Dedifferentiated amniotic fluid mesenchymal stem cell (primary cell): ENCODE data around the gene ABTB2.
"Not testable (repeated sequence)": the region's sequence is repeated elsewhere in the genome, so short reads cannot be mapped to it uniquely, and the experiment has no call there.

ENCODE experiments used
- DNase-seq: peaks from one replicate; pipeline ENCODE4 v3.0.0-alpha.2; 2016; ENCODE audit errors: extremely low spot score

The ABTB2 gene

DNA sequence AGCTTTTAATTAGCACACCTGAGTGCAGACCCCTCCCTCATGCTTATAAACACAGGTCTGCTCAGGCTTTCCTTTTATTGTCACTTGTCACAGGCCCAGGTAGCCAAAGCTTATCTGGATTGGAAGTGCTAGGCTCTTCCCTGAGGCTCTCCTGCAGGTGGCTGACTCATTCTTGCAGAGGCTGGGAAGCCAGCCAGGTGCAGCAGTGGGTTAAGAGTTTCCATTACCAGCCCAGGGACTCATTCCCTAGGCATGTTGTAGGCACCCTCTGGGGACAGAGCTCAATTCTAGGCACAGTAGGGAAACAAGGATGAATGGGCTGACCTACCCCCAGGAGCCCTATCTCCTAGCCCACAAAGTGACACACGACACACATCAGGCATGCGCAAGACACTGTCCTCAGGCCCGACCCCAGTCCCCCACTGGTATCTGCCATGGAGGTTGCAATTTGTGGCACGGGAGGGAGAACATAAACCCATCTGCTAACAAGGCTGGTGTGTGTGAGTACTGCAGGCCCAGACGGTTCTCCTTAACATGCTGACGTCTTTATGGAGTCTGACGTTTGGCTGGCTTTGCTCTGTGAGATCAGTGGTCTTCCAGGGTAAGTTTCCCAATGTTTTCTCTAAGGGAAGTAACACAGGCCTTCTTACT, 94.2 kb downstream of the ABTB2 start:
- no peak for DNase-seq

DNA sequence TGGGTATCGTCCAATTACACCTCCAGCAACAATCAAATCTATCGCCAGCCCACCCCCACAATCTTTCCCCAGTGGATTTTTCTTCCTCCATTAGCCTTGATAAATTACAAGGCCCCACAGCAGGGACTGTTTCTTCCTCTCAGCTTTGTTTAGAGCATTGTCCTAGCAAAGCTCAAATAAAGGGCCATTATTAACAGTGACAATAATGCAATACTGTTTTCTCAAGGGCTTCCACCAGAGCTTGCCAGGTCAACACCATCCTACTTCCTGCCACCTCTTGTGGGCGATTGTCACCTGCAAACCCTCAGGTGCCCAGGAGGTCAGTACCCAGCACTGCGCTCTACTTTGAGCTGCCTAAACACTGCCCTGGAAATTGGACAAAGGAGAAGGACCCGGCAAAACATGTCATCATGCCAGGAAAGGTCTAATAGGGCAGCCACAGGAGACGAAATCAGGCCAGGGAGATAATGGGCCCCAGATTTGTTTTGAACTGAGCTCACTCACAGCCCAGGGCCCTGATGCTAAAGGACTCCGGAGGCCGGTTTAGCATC, 95.2 kb downstream of the ABTB2 start:
- DNase-seq, result no peak

DNA sequence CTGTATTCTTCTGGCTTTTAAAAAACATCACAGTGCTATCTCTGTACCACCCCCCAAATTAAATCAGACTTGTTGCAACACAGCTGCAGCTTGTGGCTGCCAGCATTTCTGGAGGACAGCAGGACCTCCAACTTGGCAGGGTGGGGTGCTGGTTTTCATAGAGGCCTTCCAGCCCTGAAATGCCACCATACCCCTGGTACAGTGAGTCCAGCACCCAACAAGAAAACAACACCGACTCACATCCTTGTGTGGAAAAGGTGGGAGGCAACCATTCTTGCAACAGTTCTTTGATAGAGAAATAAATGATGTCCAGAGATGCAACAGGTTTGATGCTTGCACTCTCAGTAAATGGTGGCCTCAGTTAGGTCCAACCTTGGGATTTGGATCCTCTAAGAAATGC, 96.0 kb downstream of the ABTB2 start:
- no peak for DNase-seq

DNA sequence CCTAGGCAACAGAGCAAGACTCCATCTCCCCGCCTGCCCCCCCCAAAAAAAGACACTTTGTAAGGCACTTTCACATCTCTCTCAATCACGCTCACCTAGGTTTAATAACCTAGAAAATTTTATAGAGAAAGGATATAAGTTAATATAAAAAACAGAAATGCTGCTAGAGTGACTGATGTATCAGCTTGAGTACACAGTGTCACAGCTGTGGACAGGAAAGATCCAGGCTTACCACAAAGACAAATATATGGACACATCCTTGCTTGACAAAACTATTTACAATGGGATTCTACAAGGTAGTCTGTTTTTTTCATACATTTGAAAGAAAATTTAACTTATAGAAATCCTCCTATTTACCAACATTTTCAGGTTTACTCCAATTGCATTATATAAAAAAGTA, 96.7 kb downstream of the ABTB2 start:
- no peak for DNase-seq

DNA sequence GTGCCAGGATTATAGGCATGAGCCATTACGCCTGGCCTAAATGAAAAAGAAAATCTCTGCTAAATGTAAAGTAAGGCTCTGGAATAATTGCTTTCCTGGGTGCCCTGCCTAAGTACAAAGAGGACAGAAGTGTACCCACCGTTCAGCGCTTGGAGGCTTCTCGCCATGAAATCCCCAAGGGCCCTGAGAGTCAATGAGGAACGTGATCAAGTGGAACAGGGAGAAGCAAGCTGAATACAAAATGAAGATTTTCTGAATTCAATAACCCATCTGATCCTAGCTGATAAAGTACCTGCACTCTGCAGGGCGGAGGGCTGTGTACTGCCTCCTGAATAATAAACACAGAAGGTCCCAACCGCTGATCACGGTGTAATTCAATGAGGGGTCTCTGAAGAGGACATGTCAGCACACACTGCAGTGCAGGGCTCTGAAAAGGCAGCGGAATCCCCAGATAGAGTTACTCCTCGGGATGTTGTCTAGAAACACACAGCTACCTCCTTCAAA, 97.7 kb downstream of the ABTB2 start:
- DNase-seq, result no peak

DNA sequence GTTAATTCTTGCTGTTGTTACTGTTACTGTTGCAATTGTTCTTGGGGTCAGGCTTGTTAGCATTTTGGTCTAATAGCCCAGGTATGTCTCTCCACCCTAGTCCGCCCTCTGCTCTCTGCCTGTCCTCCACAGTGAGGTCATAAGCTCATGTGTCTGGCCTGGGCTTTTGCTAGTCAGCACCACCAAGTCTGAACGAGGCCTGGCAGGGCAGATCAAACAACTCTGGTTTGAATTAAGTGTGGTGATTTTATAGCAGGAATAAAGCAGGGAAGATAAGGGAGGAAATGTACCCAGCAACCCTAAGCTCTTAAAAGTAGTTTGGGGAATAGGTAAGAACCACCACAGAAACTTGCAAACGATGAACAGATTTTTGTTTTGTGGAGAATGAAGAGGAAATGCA, 98.7 kb downstream of the ABTB2 start:
- DNase-seq, result no peak

DNA sequence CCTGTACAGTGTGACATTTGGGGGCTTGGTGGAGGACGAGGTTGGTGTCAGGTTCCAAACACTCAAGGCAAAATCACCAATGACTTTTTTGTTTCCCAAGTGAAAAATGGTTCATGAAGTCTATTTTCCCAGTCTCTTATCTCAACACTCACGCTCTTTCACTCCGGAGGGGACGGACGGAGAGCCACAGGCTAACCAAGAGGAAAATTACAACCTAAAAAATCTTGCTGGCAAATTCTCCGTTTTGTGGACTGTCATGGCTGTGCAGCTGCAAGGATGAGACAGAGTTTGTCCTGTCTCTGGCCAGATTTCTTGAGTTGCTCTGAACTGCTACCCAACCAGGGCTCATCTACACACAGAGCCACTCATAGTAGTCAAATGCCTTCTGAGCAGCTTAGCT, 101.2 kb downstream of the ABTB2 start:
- DNase-seq, result no peak

DNA sequence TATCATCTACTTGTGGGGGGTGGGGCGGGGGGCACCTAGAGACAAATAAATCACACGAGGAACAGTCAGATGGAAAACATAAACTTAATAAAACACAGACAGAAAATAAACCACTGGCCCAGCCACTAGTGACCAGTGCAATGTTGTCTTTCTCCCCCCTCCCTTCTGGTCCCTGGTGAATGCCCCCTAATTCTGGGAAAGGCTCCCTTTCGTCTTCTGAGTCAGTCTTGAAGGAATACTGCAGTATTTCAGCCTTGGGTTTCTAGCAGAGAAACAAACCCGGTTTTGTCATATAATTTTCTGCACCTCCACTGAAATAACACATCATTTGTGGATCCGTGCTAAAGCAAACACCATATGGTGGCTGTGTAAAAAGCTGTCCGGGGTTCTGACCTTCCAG, 101.7 kb downstream of the ABTB2 start:
- no peak for DNase-seq

DNA sequence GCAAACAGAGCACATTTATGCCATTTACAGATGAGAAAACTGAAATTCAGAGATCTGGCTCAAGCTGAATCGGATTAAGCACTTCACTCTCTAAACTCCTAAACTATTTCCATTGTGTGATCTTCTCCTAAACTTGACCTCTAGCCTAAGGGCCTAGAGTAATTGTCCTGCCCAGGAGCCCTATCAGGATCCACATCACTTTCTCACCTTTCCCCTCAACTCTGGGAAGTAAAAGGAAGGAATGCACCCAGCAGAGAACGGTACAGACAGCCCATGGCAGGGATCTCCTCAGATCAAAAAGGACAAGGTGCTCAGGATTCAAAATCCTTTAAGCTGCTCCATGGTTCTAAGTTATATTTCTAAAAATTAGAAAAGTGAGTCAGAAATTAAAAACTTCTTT, 102.7 kb downstream of the ABTB2 start:
- no peak for DNase-seq

DNA sequence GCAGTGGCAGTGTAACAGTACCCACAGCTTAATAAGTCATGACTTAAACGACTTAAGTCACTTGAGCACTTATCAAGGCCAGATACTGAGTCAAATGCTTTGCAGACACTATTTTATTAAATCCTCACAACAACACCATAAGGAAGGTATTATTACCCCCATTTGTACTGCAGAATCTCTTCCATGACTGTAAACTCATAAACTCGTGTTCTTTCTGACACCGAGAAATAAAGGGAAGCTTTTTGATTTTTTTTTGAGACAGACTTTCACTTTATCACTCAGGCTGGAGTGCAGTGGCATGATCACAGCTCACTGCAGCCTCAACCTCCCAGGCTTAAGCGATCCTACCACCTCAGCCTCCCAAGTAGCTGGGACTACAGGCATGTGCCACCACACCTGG, 103.8 kb downstream of the ABTB2 start:
- no peak for DNase-seq

DNA sequence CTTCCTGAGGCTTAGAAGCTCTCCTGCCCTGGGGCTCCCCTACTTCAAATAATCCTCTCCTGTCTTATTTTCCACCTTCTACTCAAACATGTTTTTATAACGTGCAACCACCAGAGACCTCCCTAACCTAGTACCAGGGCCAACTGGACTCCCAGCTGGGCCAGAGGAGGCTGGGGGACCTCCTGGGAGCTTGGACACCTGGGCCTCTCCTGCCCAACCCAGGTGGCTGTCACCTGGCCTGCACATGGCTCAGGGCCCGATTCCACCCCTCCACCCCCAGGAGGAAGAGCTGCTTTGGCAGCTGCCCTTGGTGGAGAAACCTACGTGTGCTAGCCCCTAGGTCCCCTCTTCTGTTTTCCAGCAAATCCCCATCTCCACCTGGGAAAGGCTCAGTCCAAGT, 105.2 kb downstream of the ABTB2 start:
- DNase-seq, result no peak

DNA sequence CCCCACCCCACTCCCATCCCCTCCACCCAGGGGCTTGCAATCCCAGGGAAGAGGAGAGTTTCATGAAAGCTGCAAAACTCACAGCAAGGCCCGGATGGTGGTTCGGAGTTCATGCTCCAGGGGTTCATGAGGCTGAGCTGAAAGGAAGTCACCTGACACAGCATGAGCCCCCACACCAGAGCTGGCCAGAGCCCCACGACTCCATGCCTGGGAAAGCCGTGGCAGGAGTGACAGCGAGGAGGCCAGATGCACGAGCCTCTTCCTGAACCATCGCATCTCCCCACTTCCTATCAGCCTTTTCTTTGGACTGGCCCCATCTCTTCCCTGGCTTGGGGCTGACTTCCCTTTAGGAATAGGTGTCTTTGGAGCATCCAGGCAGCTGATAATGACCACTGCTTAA, 105.8 kb downstream of the ABTB2 start:
- no peak for DNase-seq

DNA sequence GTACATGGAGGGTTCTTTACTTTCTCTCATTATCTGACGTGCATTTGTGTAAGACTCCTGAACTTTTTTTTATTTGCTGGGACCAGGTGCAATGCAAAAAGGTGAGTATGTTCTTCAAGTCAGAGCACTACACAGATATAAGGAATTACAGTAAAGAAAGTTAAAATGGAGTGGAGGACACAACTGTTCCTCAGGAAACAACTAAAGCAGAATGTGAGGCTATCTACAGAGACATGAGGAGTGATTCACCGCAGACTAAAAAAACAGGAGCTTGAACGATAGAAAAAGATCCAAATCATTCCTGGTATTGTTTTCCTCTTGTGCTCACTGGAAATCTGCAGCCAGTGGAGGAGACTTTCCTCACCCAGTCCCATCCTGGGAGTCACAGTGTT, 106.2 kb downstream of the ABTB2 start:
- no peak for DNase-seq

DNA sequence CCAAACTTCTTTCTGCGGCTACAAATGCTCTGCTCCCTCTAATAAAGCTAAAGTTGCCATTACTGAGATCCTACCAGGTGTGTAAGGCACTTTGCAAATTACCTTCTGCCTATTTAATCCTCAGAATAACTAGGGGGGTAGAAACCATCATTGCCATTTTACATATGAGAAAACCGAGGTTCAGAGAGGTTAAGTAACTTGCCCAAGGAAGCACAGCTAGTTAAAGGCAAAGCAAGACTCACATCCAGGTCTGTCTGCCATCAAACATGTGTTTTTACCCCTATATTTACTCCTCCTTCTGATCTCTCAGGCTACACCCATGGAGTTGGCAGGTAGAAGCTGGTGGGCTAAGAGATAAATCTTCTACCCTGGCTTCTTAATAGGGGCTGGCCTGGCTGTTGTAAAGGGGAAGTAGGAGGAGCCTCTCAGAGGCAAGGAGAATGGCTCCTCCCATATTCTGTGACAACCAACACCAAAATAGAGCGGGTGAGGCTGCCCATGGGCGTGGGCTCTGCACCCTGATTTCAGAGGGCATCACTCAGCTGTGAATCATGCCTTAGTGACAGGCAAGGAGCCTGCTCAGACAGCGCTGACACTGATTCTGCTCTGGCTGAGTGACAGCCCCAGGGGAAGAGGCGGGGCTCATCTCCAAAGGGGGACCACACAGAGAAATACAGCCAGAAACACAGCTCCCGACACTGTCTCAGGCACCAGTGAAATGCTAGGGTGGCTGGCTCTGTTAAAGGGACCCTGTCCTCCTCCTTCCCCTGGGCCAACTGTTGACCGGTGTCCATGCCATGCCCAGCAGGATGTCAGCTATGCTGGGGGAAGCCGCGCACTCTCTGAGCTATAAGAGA, 106.8 kb downstream of the ABTB2 start:
- peak; percentile 43 for DNase-seq

DNA sequence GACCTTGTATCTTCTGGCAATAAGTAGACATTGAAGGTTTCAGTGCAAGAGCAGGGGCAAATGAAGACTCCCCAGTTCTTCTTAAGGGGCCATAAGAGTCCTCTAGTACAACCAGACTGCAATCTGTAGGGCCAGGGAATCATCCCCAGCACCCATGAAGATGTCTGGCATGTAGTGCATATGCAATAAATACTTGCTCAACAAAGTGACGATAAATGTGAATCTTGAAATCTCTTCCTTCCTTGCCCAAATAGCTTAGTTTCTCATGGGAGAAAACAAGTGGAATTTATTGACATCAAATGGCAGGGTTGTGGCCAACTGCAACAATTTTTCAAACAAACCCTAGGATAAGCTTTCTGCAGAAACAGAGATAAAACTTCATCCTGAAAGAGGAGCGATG, 107.6 kb downstream of the ABTB2 start:
- no peak for DNase-seq

DNA sequence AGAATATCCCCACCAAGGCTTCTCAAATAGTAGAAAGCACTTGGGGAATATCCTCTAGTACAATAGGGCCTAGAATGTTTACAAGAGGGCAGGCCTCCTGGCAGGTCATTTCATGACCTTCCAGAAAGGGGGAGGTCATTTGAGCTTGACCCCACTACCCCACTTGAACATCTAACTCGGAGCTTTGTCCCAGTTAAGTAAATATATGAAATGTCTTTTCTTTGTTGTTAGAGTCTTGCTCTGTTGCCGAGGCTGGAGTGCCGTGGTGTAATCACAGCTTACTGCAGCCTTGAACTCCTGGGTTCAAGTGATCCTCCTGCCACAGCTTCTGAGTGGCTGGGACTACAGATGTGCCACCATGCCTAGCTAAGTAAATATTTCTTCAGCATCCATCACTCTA, 108.4 kb downstream of the ABTB2 start:
- DNase-seq, result no peak

DNA sequence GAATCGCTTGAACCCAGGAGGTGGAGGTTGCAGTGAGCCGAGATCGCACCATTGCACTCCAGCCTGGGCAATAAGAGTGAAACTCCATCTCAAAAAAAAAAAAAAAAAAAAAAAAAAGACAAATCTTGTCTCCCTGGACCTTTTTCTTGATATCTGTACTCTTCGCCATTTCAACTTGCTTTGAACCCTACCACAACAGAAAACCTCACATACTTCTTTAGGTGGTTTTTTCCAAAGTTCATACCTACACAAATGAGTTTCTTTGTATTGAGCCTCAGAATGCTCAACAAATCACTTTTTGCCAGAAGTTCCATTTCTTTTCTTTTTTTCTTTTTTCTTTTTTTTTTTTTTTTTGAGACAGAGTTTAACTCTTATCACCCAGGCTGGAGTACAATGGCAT, 111.3 kb downstream of the ABTB2 start:
- not testable (repeated sequence) for DNase-seq

DNA sequence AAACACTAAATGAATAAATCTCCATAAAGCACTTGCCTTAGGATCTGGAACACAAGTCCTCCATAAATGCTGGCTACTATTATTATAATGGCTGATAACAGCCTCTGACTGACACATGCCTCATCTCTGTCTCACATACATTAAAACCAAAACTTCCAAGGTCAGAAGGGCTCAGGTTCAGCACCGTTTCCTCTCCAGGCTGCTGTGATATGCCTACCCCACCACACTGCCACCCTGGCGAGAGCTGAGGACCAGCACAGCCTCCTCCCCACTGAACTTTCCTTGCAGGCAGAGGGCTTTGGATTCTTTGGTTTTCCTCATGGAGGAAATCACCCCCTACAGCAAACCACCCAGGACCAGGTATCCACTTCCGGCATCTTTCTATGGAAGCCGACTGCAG, 112.8 kb downstream of the ABTB2 start:
- no peak for DNase-seq

DNA sequence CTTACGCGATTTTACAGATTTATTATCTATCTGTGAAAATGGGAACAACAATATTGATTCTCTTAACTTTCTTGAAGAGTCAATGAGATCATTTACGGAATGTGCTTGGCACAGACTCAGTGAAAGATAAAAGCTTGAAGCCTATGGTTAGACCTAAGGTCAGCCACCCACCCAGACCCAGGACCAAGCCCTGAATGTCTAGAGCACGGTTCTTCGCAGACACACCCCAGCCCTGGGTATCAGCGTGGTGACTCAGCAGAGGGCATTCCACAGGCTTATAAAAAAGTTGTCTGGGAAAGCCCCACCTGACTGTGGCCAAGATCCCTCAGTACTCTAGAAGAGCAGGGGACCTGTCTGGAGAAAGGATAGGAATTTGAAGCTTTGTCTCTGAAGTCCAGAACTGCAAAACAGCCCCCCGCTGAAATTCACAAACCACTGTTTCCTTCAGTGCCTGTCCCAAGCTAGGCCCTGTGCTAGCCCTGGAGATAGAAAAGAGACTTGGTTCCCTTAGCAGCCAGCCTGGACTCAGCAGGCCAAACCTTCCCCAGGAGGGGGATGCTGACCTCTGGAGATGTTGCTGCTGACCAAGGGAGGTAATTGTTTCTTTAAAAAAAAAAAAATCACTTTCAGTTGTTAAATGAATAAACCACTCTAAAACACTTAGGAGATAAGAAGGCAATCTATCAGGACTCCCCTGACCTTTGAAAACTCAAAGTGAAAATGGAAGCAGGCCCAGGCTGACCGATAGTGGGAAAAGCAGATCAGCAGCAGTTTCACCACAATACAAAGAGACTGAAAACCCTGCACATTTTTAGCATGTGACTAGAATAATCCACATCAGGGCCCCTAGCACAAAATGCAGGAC, 114.0 kb downstream of the ABTB2 start:
- DNase-seq, result peak; percentile 38

DNA sequence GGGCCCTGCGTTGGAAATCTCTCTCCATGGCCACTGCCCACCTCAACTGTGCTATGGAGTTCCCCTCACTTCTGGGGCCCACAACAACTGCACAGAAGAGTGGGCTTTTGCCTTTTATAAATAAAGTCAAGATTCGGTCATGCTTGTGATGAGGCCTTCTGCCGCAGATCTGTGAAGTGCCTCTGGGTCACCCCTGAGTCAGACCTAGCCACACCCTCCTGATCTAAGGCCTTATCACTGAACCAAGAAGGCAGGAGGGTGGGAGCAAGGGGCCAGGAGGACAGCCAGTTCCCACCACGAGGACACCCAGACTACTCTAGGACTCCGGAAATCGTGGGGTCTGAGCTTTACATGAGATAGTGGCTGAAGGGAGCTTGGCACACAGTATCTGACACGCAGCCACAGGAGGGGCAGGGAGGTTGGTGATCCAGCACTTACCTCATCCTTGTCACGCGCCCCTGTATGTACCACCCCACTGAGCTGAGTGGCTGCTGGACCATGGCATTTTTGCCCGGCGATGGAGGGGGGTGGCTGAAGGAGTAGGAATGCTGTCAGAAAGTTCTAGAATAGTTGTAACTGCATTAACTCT, 115.7 kb downstream of the ABTB2 start:
- DNase-seq, result no peak

DNA sequence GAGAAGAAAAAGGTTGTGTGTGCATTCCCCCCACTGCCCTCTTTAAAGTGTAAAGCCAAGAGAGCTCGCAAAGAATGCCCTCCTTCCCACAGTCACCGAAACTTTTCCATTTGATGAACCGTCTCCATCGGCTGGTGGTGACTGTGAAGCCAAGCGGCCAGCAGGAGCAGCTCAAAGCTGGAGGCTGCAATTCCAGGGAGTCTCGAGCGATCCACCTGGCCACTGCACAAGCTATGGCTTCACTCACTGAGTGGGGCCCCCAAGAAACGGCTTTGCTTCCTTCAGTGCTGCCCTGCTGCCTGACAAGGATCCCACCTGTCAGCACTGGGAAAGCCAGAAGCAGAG, 117.7 kb downstream of the ABTB2 start:
- DNase-seq, result no peak
